B cell (primary cell): ENCODE results near the gene SERINC1. TPM values are rescaled to one million over a fixed set of nuclear protein-coding genes. Genes with fewer than 3 reads are reported as not detected.

Experiments
- ATAC-seq: fragments of 200-7000 bp; cut with Tn5 transposase; one replicate; pipeline ENCODE4 v1.10.0; 2021; ENCODE audit warnings: low read depth, mild to moderate bottlenecking, moderate number of reproducible peaks, moderate library complexity
- CTCF ChIA-PET: fragments of 350-600 bp; sonication (Branson Sonifier 250); formaldehyde crosslinking; loops from one replicate; lab custom pipeline; 2021; ENCODE audit warnings: antibody characterized with exemption, inconsistent platforms; lab: Charles Lee
- POLR2A ChIA-PET: fragments of 350-600 bp; sonication (Branson Sonifier 250); formaldehyde crosslinking; loops from one replicate; lab custom pipeline; 2021; ENCODE audit warnings: antibody characterized with exemption; lab: Charles Lee
- DNase-seq: peaks from one replicate; pipeline ENCODE4 v3.0.0; 2013
- H2AFZ ChIP-seq: 2 replicates; pipeline ENCODE4 v1.6.1; 2012; ENCODE audit warnings: mild to moderate bottlenecking, low read depth, low read length; ENCODE audit not compliant: insufficient read depth, poor library complexity, severe bottlenecking
- H3K27ac ChIP-seq, 2 donors: 1 replicate in 1 of 2; 2 replicates in 1 of 2; pipeline ENCODE4 v1.5.1; 2012 to 2013; ENCODE audit warnings: low read length in 2 of 2, mild to moderate bottlenecking in 2 of 2, moderate library complexity in 1 of 2
- H3K27me3 ChIP-seq, 4 experiments: fragments of 200-600 bp in 1 of 4; sonication (generic) in 1 of 4; replicated peaks in 1 of 4; 1 replicate in 2 of 4; 2 replicates in 2 of 4; pipeline versions ENCODE4 v1.6.1 to v1.7.0; 2013 to 2016; ENCODE audit warnings: low read length in 3 of 4, mild to moderate bottlenecking in 2 of 4, mixed read lengths in 1 of 4, moderate library complexity in 1 of 4; ENCODE audit not compliant: insufficient read depth in 4 of 4, control insufficient read depth in 3 of 4; ENCODE audit errors: control extremely low read depth in 1 of 4
- H3K36me3 ChIP-seq, 2 experiments: replicated peaks in 1 of 2; 1 replicate in 1 of 2; 2 replicates in 1 of 2; pipeline versions ENCODE4 v1.6.1 to v1.7.1; 2013; ENCODE audit warnings: low read length in 1 of 2; ENCODE audit not compliant: insufficient read depth in 2 of 2, control insufficient read depth in 1 of 2; ENCODE audit errors: control extremely low read depth in 1 of 2, extremely low read depth in 1 of 2
- H3K4me1 ChIP-seq, 2 donors: fragments of 200-600 bp in 1 of 2; sonication (generic) in 1 of 2; 1 replicate in 1 of 2; 2 replicates in 1 of 2; pipeline versions ENCODE4 v1.5.1 to v1.6.1; 2013 to 2017; ENCODE audit warnings: low read length in 2 of 2; ENCODE audit not compliant: control insufficient read depth in 2 of 2, insufficient read depth in 2 of 2
- H3K4me2 ChIP-seq: replicated peaks from 2 replicates; pipeline ENCODE3; 2012; ENCODE audit warnings: mild to moderate bottlenecking, low read depth, low read length; ENCODE audit not compliant: poor library complexity, severe bottlenecking
- H3K4me3 ChIP-seq, 5 experiments: fragments of 200-600 bp in 1 of 5; sonication (generic) in 1 of 5; 1 replicate in 3 of 5; 2 replicates in 2 of 5; pipeline versions ENCODE4 v1.5.1 to v1.7.0; 2011 to 2016; ENCODE audit warnings: low read length in 4 of 5, mild to moderate bottlenecking in 4 of 5, low read depth in 2 of 5, control low read depth in 1 of 5, moderate library complexity in 1 of 5; ENCODE audit not compliant: insufficient read depth in 1 of 5; ENCODE audit errors: control extremely low read depth in 1 of 5, extremely low read depth in 1 of 5
- H3K79me2 ChIP-seq: fragments of 200-600 bp; sonication (generic); one replicate; pipeline ENCODE4 v1.6.0; 2016; ENCODE audit warnings: low read length; ENCODE audit not compliant: control insufficient read depth, insufficient read depth
- H3K9ac ChIP-seq: fragments of 200-600 bp; sonication (generic); 2 replicates; pipeline ENCODE4 v1.6.1; 2017; ENCODE audit warnings: mild to moderate bottlenecking, low read length, moderate library complexity
- H3K9me3 ChIP-seq, 3 donors: one replicate each; pipeline versions ENCODE4 v1.6.1 to v1.7.1; 2013; ENCODE audit warnings: low read length in 2 of 3; ENCODE audit not compliant: control insufficient read depth in 2 of 3, insufficient read depth in 1 of 3; ENCODE audit errors: control extremely low read depth in 1 of 3
- H4K20me1 ChIP-seq: 2 replicates; pipeline ENCODE4 v1.6.0; 2012; ENCODE audit warnings: mild to moderate bottlenecking, low read length; ENCODE audit not compliant: insufficient read depth, control insufficient read depth, poor library complexity, severe bottlenecking
- H3K27ac Mint-ChIP-seq: one replicate; pipeline ENCODE4 v1.8.0; 2021; ENCODE audit warnings: mixed read lengths
- H3K27me3 Mint-ChIP-seq: one replicate; pipeline ENCODE4 v1.8.0; 2021; ENCODE audit warnings: mixed read lengths
- H3K4me1 Mint-ChIP-seq: one replicate; pipeline ENCODE4 v1.8.0; 2021; ENCODE audit warnings: mixed read lengths
- H3K4me3 Mint-ChIP-seq: one replicate; pipeline ENCODE4 v1.8.0; 2021; ENCODE audit warnings: mixed read lengths
- H3K9me3 Mint-ChIP-seq: one replicate; pipeline ENCODE4 v1.8.0; 2022; ENCODE audit warnings: mixed read lengths; ENCODE audit not compliant: insufficient read depth
- CTCF ChIP-seq: fragments of 200-600 bp; IDR thresholded peaks from one replicate; pipeline ENCODE4 v1.8.0; 2022; ENCODE audit warnings: antibody characterized with exemption, mild to moderate bottlenecking
- EZH2 ChIP-seq: IDR thresholded peaks from 2 replicates; pipeline ENCODE4 v1.6.1; 2012; ENCODE audit warnings: borderline replicate concordance, low read depth, mild to moderate bottlenecking, moderate library complexity, low read length; ENCODE audit not compliant: insufficient read depth, poor library complexity, severe bottlenecking
- WGBS: methylation state at CpG from one replicate; pipeline ENCODE4 v1.1.5; 2013; ENCODE audit warnings: missing lambda C conversion rate; ENCODE audit not compliant: insufficient coverage; 5-methylcytosine and 5-hydroxymethylcytosine counted together
- intact Hi-C: fragments of 100-400 bp; cut with micrococcal nuclease; formaldehyde crosslinking; loops from one replicate; pipeline ENCODE4 v1.10.0; 2022
- polyA plus RNA-seq: library from polyadenylated mRNA; depleted of rRNA; stranded (reverse); fragments of >200 nt; gene quantifications from 2 replicates; pipeline ENCODE4 v1.2.3, GENCODE V29; 2012
- total RNA-seq, 2 donors: library from RNA; stranded (reverse); fragments of 120-200 nt in 1 of 2; gene quantifications; 1 replicate in 1 of 2; 2 replicates in 1 of 2; pipeline versions ENCODE4 v1.2.3 to v1.2.4, GENCODE V29; 2013 to 2022

Gene SERINC1
- total and polyA plus RNA-seq, 2 donors (not counting 1 experiment from before 2014, with no cell fraction given) = 17.2 to 92.1 TPM

DNA sequence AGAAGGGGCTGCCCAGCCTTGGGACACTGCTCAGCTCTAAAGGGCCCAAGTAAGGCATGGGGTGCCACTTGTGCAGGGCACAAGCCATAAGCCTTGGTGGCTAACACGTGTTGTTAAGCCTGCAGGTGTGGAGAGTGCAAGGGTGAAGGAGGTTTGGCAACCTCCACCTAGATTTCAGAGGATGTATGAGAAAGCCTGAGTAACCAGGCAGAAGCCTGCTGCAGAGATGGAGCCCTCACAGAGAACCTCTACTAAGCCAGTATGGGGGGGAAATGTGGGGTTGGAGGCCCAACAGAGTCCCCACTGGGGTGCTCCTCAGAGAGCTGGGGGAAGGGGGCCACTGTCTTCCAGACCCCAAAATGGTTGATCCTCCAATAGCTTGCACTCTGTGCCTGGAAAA lies 32.6 kb downstream of the SERINC1 start:
- H3K36me3 ChIP-seq = peaks cover 10 to 41% of the 10 kb centered on the region in 2 experiments
- no peaks in the 10 kb centered on the region for H3K27me3 ChIP-seq
- WGBS = 89% methylated on average over 1 of the region's 1 CpG
- H4K20me1 ChIP-seq = no peaks in the 10 kb centered on the region
- Mint-ChIP-seq H3K27me3 (no peaks in the 10 kb centered on the region), H3K27ac (no peak overlapping the region), H3K4me1 (no peaks in the 10 kb centered on the region), H3K9me3 (peaks cover 7% of the 10 kb centered on the region), H3K4me3 (no peak overlapping the region)
- H3K4me2 ChIP-seq = no peak overlapping the region
- CTCF ChIA-PET = no interaction called here
- no peak overlapping the region for H3K9ac ChIP-seq
- no peak overlapping the region for H3K4me3 ChIP-seq
- H2AFZ ChIP-seq = no peak overlapping the region
- no peak overlapping the region for H3K27ac ChIP-seq
- no peak for TF ChIP-seq CTCF
- TF ChIP-seq EZH2 = no peak
- H3K4me1 ChIP-seq = no peaks in the 10 kb centered on the region
- no peaks in the 10 kb centered on the region for H3K79me2 ChIP-seq
- POLR2A ChIA-PET = no interaction called here
- peaks cover 0 to 11% (median 10%) of the 10 kb centered on the region in 3 donors for H3K9me3 ChIP-seq
- intact Hi-C loops = no loop called here
- ATAC-seq (no peak), DNase-seq (no peak)

DNA sequence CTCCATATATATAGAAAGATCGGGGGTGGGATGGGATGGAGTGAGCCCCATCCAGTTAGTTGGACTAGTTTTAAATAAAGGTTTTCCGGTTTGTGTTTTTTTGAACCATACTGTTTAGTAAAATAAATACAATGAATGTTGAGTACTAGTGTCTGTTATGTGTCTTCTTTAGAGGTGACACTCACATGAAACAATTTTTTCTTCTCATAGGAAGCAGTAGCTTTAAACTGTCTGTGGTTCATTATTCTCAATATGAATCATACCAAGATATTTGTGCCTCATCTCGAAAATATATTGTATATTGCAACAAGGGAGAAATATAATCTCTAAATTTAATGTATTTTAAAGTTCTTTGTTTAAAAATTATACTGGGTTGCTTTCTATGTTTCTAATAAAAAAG lies 38.8 kb downstream of the SERINC1 start:
- H3K9me3 Mint-ChIP-seq = no peaks in the 10 kb centered on the region
- Histone ChIP-seq H3K9me3 (no peaks in the 10 kb centered on the region), H3K4me2 (no peak overlapping the region), H3K4me1 (no peaks in the 10 kb centered on the region), H3K9ac (no peak overlapping the region), H2AFZ (no peak overlapping the region), H3K36me3 (peaks cover 10 to 20% of the 10 kb centered on the region in 2 experiments), H3K27me3 (no peaks in the 10 kb centered on the region), H3K4me3 (no peak overlapping the region), H4K20me1 (no peaks in the 10 kb centered on the region), H3K27ac (no peak overlapping the region), H3K79me2 (no peaks in the 10 kb centered on the region)
- DNase-seq (no peak), ATAC-seq (no peak)
- no peaks in the 10 kb centered on the region for H3K4me1 Mint-ChIP-seq
- H3K27me3 Mint-ChIP-seq = no peaks in the 10 kb centered on the region
- no peak overlapping the region for H3K4me3 Mint-ChIP-seq
- TF ChIP-seq EZH2 = no peak
- no peak for TF ChIP-seq CTCF
- intact Hi-C loops = no loop called here
- no CpG with 5 or more reads among the region's 3 CpGs for WGBS
- H3K27ac Mint-ChIP-seq = no peak overlapping the region
- POLR2A ChIA-PET = no interaction called here
- CTCF ChIA-PET = no interaction called here
